HuH-7.5 (cell line): ENCODE measurements around the gene CHST8.

Experiments used
- DNase-seq: peaks from one replicate; pipeline ENCODE4 v3.0.0; 2011; ENCODE audit warnings: low spot score

Gene CHST8

DNA sequence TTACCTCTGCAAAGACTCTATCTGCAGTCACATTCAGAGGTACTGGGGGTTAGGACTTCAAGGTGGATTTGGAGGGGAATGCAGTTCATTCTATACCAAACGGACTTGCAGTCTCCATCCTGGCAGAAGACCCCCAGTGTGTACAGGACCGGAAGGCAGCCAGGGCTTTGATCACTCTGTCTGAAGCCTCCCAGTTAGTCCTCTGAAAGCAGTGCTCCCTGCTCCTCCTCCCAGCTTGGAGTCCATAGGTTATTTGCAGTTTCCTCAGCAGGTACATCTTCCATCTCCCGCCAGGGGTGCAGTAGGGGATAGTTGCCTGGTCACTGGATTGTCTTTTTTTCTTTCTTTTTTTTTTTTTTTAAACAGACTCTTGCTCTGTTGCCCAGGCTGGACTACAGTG is 96.1 kb downstream of the CHST8 start:
- DNase-seq = no peak

DNA sequence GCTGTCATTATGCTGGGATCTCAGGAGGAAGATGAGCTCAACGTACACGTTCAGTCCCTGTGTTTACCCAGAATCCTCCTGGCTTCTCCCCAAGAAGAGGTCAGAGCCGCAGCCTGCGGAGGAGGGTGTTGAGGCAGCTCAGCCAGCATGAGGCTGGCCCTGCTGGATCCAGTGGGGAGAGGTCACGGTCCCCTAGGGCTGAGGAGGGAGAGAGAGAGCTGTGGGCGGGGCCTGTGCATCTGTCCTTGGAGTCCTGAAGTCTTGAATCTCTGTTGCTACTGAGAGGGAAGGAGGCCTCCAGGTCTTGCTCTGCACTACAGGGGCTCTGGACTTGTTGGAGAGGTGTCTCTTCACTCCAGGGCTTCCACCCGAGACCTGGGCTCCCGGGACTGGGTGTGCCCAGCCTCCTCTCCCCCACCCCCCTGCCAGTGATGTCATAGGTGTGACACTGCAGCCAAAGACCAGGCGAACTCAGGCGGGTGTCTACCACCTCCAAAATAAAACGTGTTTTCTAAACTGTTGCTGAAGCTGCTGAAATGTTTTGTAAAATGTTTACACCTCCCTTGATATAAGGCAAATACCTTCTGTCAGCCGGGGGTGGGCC is 97.0 kb downstream of the CHST8 start:
- DNase-seq = no peak

DNA sequence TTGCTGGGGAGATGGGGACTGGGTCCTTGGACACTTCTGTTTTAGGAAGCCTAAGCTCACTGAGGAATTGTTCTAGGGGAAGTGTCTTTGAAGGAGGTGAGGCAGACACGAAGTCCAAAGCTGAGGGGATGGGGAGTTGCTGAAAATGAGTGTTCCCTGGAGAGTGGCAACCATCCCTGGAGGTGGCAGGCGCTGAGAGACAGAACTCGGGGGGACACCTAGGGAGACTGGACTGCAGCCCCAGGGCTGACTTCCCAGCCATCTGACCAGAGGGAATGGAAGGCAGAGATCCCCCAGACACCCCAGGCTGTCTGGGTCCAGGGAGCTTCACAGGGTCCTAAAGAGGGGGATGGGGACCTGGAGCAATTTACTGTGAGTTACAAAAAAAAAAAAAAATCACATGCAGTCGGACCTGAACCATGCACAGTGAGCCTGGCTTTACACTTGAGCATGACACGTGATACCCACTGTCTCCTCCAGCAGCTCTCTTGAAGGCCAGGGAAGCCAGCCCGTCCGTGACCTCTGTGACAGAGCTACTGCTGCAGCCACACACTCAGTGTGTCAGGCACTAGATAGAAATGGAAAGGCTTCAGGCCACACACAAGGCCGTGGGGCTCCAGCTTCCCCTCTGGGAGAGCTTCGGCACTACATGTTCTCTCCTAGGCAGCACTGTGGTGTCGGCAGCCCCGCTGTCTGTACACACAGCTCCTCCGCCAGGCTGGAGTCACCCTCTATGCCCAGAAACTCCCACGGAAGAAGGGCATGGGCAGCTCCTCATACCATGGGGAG is 97.8 kb downstream of the CHST8 start:
- DNase-seq = no peak

DNA sequence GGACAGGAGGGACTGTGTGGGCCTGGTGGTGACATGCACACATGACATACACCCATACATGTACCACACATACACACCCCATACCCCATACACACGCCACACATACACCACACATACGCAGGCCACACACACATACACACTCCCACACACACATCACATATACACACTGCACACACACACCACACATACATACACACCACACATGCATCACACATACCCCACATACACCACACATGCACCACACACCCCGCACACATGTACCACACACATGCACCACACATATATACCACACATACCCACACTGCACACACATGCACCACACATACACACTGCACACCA is 98.4 kb downstream of the CHST8 start:
- DNase-seq = no peak

DNA sequence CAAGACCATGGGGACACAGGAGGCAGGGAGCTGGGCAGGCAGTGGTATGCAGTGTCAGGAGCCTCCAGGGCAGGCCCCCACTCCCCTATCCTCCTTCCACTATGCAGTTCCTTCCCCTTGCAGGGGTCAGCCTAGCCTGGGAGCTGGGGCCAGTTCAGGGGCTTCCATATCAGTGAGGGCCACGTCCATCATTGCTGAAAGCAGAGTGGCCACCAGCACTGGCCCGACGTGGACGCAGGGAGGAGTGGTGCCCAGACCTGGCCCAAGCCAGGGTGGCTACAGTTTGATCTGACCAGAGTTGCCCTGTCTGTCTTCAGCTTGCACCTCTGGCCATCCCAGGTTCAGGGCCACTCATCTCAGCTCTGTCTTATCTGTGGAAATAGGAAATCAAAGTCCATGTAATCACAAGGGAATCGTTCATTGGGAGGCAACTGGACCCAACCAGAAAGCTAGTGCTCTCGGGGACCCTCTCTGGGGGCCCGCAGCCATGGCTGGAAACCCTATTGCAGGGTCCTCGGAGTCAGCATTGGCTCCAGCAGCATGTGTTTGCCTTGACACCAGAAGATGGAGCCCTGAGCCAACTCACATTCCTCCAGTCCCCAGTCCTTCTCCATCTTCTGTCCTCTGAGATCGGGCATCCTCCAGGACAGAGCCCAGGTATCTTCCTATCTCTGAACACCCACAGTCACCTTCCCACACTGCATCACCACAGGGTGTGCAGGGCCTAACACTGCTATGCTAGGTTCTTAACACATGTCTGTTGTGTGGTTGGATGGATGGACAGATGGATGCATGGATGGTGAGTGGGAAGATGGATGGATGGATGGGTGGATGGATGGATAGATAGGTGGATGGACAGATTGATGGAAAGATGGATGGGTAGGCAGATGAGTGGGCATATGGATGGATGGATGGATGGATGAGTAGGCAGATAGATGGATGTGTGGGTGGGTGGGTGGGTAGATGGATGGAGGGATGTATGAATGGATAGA is 99.2 kb downstream of the CHST8 start:
- no peak for DNase-seq

DNA sequence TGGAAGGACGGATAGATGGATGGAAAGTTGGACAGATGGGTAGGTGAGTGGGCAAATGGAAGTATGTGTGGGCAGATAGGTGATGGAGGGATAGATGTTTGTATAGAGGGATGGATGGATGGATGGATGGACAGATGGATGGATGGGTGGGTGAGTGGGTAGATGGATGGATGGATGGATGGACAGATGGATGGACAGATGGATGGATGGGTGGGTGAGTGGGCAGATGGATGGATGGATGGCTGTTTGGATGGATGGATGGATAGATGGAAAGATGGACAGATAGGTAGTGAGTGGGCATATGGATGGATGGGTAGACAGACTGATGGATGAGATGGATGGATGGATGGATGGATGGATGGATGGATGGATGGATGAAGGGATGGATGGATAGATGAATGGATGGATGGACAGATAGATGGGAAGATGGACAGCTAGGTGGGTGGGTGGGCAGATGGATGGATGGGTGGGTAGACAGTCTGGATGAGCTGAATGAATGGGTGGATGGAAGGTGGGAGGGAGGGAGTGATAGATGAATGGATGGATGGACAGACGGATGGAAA is 100.1 kb downstream of the CHST8 start:
- DNase-seq = no peak

DNA sequence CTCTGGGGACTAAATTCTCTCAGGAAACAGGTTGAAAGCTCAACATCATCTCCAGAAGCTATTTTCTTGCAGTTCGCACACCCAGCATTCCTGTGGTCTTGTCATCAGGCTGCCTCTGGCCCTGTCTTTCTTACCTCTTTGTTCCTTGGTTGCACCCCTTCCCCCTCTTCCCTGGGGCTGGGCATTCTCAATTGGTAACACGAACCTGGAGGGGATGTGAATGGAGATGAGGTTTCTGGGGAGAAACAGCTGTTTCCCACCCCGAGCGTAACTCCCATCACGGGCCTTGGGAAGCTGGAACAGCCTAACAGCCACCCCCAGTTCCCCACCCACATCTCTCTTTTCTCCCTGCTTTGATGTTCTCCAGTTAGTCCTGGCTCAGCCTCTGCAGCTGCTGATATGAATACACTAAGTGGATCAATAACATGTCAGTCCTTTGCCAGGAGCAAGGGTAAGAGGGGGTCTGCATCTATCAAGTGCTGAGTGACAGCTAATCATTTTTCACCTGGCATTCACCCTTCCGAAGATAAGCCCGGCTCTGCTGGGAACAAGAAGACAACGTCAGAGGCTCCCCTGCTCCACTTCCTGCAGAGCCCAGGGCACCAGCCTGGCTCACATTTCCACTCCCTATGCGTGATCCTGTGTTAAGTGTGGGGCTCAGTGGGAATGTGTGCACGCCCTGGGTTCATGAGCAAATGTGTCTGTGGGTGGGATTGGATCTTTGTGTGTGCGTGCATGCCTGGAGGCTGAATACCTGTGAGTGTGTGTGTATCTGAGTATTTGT is 100.9 kb downstream of the CHST8 start:
- no peak for DNase-seq

DNA sequence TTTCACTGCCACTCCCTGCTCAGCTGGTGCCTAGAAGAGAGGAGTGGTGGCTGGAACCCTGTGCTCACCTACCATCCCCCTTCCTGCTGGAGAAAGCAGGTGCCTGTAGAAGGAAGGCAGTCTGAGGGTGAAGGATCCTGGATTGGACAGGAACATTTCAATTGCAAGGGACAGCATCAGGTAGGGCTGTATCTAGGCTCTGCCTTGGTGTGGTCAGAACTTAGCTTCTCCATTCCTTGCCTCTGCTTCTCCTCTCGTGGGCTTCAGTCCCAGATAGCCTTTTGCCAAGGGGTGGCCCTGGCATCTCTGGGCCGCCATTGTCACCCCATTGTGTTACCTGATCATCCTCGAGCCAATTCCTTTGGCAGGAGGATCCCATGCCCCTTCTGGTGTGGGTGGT is 101.8 kb downstream of the CHST8 start:
- no peak for DNase-seq

DNA sequence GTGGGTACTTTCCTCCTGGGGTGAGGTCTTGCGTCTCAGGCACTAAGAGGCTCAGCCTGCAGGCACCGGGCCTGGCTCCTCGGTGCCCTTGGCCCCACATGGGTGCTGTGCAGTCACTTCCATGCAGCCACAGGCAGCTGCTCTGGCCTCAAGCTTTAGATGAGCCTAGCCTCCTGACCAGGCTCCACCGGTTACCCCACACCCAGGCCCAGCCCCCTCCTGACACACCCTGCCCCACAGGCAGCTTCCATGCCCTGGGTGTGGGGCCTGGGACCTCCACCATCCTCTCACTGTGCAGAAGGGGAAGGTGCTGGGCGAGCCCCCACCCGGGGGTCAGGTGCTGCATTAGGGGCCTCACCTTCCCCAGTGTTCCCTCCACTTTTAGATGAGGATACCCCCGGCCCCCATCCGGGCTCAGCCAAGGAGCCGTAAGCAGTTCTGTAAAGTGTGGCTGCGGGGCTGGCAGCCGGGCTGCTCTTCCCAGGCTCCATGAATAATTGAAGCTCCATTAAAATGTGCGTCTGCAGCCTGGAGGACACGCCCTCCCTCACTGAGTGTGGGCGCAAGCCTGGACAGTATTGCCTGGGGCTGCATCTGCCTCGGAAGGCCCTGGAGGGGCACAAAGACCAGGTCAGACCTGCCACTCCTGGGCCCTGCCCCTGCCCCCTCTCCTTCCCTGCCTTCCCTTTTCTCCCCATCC is 102.4 kb downstream of the CHST8 start:
- no peak for DNase-seq

DNA sequence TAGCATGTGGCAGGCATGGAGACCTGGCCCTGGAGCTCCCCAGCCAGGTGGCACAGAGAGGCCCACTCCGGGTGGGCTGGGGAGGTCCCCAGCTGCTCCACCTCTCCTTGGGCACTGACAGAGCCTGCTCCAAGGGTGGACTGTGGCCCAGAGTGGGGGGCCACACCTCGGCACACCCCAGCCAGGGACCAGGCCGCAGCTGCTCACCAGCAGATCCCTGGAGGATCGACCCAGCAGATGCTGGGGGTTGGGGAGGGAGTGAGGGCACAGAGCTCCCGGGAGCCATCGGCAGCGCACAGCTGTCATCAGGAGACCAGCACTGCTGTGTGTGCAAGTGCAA is 102.9 kb downstream of the CHST8 start:
- DNase-seq = no peak

DNA sequence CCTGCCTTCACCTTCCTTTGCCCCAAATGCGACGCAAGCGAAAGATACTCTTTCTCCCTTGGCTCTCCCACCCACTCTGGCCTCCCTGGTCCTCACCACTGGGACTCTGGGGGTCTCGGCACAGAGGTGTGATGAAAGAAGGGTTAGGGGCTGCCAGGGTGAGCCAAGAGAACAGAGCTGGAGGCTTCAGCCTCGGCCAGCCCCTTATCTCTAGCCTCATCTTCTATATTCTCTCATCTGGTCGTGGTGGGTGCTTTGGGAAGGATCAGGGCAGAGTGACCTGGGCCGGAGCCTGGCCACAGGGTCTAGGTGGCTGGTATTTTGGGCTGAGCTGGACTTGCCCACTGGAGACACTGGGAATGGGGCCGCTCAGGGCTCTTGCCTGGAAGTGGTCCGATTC is 103.8 kb downstream of the CHST8 start:
- no peak for DNase-seq

DNA sequence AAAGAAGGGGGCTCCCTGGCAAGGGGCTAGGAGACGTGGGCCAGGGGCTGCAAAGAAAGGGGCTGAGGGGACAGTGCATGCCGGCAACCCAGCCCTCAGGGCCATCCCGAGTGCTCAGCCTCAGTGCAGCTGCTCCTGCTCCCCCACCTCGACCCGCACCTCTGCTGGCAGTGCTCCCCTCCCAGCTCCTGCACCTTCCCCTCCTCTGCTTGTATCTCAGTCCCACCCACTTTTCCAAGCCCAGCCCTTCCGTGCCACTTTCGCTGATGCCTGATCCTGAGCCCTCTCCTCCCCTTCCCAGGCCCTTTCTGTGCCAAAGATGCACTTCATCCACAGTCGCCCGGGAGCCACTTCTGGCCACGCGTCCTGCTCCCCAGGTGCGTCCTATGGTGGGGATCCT is 105.0 kb downstream of the CHST8 start:
- no peak for DNase-seq

DNA sequence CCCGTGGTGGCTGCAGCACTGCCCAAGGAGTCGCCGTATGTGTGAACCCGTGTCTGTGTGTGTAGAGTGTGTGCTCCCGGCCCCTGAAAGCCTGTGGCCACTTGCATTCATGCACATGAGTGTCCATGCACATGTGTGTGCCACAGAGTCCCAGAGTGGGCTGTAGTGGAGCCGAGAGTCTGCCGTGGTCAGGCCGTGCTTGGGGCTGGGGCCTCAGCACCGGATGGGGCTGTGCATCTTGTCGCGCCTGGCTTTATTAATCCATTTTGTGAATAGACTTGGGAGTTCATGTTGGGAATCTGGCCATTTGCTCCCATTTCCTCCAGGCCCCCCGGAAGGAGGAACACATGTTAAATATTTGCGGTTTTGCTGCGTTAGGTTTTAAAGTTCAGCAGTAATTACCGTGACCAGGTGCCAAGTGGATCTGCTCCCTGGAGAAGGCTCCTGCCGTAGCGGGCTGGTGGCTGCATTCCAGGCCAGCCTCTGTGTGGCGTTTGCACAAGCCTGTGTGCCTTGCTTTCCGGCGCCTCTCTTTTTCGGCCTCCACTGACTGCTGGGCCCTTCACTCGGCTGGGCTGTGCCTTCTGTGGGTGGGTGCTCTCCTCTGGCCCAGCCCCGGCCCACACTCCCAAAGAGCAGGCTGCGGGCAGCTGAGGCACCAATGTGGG is 105.7 kb downstream of the CHST8 start:
- DNase-seq = no peak

DNA sequence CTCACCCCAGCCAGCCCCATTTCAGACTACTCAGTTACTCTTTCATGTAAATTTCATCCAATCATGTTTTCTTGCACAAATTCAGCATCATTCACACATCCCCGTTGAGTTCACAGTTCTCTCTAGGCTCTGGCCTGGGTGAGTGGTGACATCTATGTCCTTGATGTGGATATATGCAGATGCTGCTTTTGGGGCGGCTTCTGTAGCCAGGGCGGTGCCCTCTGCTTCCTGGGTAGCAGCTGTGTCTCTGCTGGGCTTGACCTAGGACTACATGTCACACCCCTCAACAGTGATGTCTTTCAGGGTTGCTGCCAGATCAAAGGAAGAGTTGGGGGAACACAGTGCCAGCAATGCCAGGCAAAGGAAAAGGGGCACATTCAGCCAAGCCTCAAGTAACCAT is 106.4 kb downstream of the CHST8 start:
- DNase-seq = no peak

DNA sequence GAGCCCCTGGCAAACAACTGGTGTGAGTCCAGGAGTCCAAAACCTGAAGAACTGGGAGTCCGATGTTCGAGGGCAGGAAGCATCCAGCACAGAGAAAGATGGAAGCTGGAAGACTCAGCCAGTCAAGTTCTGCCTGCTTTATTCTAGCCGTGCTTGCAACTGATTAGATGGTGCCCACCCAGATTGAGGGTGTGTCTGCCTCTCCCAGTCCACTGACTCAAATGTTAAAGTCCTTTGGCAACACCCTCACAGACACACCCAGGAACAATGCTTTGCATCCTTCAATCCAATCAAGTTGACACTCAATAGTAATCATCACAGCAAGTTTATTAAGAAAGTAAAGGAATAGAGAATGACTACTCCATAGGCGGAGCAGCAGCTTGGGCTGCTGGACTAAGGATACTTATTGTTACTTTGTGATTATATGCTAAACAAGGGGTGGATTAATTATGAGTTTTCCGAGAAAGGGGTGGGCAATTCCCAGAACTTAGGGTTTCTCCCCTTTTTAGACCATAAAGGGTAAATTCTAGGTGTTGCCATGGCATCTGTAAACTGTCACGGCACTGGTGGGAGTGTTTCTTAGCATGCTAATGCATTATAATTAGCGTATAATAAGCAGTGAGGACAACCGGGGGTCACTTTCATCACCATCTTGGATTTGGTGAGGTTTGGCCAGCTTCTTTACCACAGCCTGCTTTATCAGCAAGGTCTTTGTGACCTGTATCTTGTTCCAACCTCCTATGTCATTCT is 109.3 kb downstream of the CHST8 start:
- DNase-seq = no peak

DNA sequence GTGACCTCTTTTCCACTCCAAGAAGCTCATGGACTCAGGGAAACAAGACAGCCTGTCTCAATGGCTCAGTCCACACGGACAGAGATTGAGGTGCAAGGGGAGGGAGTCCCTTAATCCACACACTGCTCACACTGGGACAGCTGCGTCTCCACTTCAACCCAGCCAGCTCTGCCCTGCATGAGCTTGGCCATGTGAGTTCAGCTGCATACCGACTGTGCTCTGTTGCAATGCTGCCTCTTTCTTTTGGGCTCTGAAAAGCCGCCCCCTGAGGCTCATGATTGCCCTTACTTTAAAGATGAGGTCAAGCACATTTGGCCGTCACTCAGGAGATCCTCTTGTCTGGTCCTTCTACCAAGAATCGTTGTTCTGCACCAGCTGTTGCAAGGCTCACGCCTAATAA is 110.1 kb downstream of the CHST8 start:
- DNase-seq = no peak

DNA sequence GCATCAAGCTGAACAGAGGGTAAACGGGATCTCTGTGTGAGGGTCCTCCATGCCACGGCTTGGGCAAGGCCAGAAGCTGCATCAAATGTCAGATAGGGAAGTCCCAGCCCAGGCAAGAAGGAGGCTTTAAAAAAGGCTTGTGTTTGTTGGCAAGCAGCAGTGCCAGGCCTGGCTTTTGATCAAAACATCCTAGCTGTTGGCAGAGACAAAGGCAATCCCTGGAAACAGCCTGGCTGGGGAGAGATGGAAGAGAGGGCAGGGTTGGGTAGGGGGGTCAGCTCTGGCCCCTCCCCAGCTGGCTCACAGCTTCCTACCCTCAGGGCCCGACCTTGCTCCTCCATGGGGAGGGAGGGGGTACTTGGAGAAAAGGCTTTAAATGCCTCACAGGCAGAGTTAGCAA is 113.2 kb downstream of the CHST8 start:
- DNase-seq = no peak

DNA sequence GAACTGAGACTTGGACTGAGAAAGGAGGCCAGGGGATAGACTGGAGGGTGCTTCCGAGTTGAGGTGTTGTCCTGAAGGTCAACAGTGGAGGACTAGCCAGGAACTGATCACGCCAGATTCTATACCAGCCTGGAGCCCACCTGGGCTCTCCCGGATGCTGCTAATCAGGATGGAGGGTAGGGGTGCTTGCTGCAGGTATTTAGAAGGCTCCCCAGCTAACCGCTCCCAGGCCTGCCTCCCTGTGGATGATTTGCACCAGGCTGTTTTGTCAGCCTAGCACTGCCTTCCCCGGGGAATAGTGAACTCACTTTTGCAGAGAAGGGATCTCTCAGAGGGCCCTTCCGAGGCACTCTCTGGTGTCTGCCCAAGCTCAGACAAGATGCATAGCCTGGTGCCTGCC is 114.4 kb downstream of the CHST8 start:
- no peak for DNase-seq

DNA sequence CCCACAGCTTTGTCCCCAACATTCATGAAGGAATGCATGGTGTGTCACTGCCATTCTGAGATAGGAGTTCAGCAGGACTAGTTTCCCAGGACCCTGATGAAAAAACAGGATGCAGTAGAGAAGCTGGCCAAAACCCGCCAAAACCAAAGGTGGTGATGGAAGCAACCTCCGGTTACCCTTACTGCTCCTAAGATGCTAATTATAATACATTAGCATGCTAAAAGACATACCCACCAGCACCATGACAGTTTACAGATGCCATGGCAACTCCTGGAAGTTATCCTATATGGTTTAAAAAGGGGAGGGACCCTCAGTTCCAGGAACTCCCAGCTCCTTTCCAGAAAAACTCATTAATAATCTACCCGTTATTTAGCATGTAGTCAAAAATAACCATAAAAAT is 115.0 kb downstream of the CHST8 start:
- DNase-seq = no peak
